HG02798 (cell line): ENCODE results near the gene PACC1.
"Not testable (repeated sequence)": the region's sequence is repeated elsewhere in the genome, so short reads cannot be mapped to it uniquely, and the experiment has no call there.

Experiments used
- ATAC-seq: cut with Tn5 transposase; IDR thresholded peaks from one replicate; pipeline ENCODE4 v1.9.1; 2021; ENCODE audit warnings: mild to moderate bottlenecking; ENCODE audit not compliant: unreplicated experiment, poor library complexity

Gene PACC1

GRCh38 chr1:212351588-212352362 is 62.9 kb downstream of the PACC1 start:
- no peak for ATAC-seq

- no peak for ATAC-seq
Observed at GRCh38 chr1:212346601-212347000, 68.1 kb downstream of the PACC1 start.

GRCh38 chr1:212344905-212345304 is 69.8 kb downstream of the PACC1 start:
- no peak for ATAC-seq

GRCh38 chr1:212341090-212341489 is 73.6 kb downstream of the PACC1 start:
- ATAC-seq = no peak

- no peak for ATAC-seq
Observed at GRCh38 chr1:212329105-212329504, 85.6 kb downstream of the PACC1 start.

GRCh38 chr1:212328248-212328647 is 86.4 kb downstream of the PACC1 start:
- no peak for ATAC-seq

GRCh38 chr1:212326541-212326940 is 88.1 kb downstream of the PACC1 start:
- ATAC-seq = no peak

GRCh38 chr1:212323066-212323465 is 91.6 kb downstream of the PACC1 start:
- ATAC-seq = no peak

GRCh38 chr1:212321031-212321430 is 93.7 kb downstream of the PACC1 start:
- ATAC-seq = not testable (repeated sequence)

- ATAC-seq = no peak
Observed at GRCh38 chr1:212317916-212318315, 96.8 kb downstream of the PACC1 start.

- ATAC-seq = no peak
Observed at GRCh38 chr1:212315907-212316306, 98.8 kb downstream of the PACC1 start.

- no peak for ATAC-seq
Observed at GRCh38 chr1:212315184-212315583, 99.5 kb downstream of the PACC1 start.
